Measurements from ENCODE around the gene NAMPT. TPM values are rescaled to one million over a fixed set of nuclear protein-coding genes. Genes with fewer than 3 reads are reported as not detected.
A peak's percentile ranks its signal among the peaks of the same experiment; 100 is the strongest.

The NAMPT gene
- total RNA-seq, 1 donor from 2014 or later: 52.7 TPM

- Mint-ChIP-seq H3K4me3 (peak overlapping the region; percentile 61), H3K27me3 (ENCODE audit: low read depth) (no peaks in the 10 kb centered on the region), H3K4me1 (peaks cover 18% of the 10 kb centered on the region), H3K9me3 (no peaks in the 10 kb centered on the region), H3K27ac (ENCODE audit: unreplicated experiment) (no peak overlapping the region), H3K36me3 (ENCODE audit: low read depth) (no peaks in the 10 kb centered on the region)
- no peak for DNase-seq (ENCODE audit: low read depth, low spot score)
- no peak for TF ChIP-seq CTCF (conservative IDR thresholded peaks at IDR 0.05)
Observed at GRCh38 chr7:106287786-106288185, 3.0 kb upstream of the NAMPT start.

DNA sequence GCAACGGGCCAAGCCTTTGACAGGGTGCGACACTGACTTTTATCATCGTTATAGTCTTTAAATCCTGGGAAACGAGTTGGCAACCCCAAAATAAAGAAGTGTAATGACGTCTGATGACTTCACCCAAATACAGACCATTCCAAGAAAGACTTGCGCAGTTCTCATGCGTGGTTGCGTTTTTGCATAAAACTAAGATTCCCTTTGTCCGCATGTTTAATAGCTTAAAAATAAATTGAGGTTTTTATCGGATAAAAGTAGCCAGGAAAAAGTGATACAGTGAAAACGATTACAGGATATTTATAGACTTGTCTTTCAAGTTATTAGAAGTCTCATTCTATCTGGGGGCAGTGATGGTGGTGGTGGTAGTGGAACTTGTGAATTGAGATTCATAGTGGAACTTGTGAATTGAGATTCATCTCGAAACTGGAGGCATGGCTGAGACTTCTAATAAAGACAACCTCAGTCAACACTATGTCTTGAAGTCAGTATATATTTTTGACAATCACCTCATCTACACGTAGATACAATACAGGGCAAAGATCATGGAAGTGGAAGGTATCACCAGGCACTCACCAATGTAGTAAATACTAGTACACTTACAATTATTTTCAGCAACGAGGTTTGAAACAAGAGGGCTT lies 1.2 kb upstream of the NAMPT start:
- no peak for TF ChIP-seq CTCF (conservative IDR thresholded peaks at IDR 0.05)
- Mint-ChIP-seq H3K27me3 (ENCODE audit: low read depth) (no peaks in the 10 kb centered on the region), H3K27ac (ENCODE audit: unreplicated experiment) (peak overlapping the region; percentile 99), H3K36me3 (ENCODE audit: low read depth) (no peaks in the 10 kb centered on the region), H3K4me1 (peaks cover 25% of the 10 kb centered on the region), H3K4me3 (peak overlapping the region; percentile 93), H3K9me3 (no peaks in the 10 kb centered on the region)
- no peak for DNase-seq (ENCODE audit: low read depth, low spot score)

DNA sequence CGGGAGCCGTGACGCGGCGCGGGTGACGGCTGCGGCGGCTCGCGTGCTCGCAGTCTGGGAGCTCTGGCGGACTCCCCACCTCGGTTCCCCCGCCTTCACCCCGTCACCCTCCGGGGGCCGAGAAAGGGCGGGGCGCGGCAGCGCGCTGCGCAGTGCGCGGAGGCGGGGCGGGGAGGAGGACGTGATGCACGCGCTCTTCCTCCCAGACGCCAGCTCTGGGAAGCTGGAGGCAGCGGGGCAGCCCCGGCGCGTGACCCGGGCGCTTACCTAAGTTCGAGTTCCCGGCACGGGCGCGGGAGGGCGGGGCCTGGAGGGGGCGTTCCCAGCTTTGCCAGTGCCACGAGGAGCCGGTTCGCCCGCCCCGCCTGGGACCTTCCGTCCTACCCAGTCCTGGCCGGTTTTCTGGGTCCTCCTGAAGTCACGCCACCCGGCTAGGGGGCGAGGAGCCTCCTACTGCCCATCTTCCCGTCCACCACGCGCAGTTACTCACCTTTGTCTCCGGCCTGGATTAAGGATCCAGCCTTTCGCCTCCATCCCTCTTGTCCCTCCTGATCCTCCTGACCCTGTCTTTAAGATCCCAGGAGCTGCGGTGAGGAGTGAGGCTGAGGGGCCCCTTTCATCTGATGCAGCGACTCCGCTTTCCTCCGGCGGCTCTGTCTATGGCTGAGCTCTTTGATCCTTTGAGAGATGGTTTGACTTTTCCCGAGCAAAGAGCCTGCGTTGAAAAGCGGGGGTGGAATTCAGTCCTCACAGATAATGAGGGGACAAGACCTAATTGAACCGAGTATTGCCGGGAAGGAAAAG lies 470 bp upstream of the NAMPT start:
- peak overlapping the region; percentile 99 for H3K27ac Mint-ChIP-seq (ENCODE audit: unreplicated experiment)
- peaks cover 25% of the 10 kb centered on the region for H3K4me1 Mint-ChIP-seq
- H3K36me3 Mint-ChIP-seq (ENCODE audit: low read depth): no peaks in the 10 kb centered on the region
- DNase-seq (ENCODE audit: low read depth, low spot score): peak; percentile 90
- no peak for TF ChIP-seq CTCF (conservative IDR thresholded peaks at IDR 0.05)
- H3K4me3 Mint-ChIP-seq: peak overlapping the region; percentile 93
- H3K27me3 Mint-ChIP-seq (ENCODE audit: low read depth): no peaks in the 10 kb centered on the region
- no peaks in the 10 kb centered on the region for H3K9me3 Mint-ChIP-seq

DNA sequence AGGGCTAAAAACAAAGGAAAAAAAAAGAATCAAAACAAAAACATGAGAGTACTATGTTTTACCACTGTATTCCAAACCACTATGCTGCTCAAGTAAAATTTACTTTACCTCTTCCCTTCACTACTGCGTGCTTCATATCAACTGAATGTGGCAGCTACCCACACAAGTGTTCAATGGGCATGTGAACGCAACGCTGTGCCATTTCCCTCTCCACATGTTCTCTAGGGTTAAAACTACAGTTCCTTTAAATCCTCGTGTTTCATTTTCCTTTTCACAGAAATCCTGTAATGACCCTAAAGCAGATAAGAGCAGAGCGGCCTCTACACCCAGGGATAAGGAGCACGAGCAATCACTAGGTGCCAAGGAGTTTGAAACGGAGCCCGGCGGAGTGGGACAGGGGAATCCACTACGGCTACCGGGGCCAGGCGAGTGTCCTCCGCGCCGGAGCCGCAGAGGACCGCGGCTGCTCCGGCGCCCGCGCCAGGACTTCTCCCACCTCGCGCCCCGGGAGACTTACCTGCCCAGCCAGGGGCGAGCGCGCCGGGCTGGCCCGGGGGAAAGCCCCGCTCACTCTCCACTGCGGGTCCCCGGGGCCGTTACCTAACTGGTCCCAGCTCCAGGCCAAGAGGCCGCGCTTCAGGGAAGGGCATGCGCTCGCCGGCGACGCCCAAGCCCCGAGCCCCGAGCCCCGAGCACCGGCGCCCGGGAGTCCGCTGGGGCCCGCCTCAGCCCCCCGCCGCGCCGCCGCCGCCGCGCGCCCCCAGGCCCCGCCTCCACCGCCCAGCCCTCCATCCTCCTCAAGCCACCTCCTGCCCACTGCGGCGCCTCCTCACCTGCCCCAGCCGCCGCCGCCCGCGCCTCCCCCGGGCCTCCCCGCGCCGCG lies 711 bp downstream of the NAMPT start:
- no peak for TF ChIP-seq CTCF (conservative IDR thresholded peaks at IDR 0.05)
- H3K4me3 Mint-ChIP-seq: peak overlapping the region; percentile 90
- H3K9me3 Mint-ChIP-seq: no peaks in the 10 kb centered on the region
- no peaks in the 10 kb centered on the region for H3K36me3 Mint-ChIP-seq (ENCODE audit: low read depth)
- H3K27me3 Mint-ChIP-seq (ENCODE audit: low read depth): no peaks in the 10 kb centered on the region
- DNase-seq (ENCODE audit: low read depth, low spot score): peak; percentile 39
- peak overlapping the region; percentile 63 for H3K27ac Mint-ChIP-seq (ENCODE audit: unreplicated experiment)
- H3K4me1 Mint-ChIP-seq: peaks cover 35% of the 10 kb centered on the region

GRCh38 chr7:106283501-106283830 lies 1.3 kb downstream of the NAMPT start:
- H3K9me3 Mint-ChIP-seq: no peaks in the 10 kb centered on the region
- peak overlapping the region; percentile 90 for H3K4me3 Mint-ChIP-seq
- H3K27ac Mint-ChIP-seq (ENCODE audit: unreplicated experiment): no peak overlapping the region
- peaks cover 35% of the 10 kb centered on the region for H3K4me1 Mint-ChIP-seq
- no peak for TF ChIP-seq CTCF (conservative IDR thresholded peaks at IDR 0.05)
- no peak for DNase-seq (ENCODE audit: low read depth, low spot score)
- H3K27me3 Mint-ChIP-seq (ENCODE audit: low read depth): no peaks in the 10 kb centered on the region
- no peaks in the 10 kb centered on the region for H3K36me3 Mint-ChIP-seq (ENCODE audit: low read depth)

All from neural crest cell (in vitro differentiated cells).